Measurements from ENCODE around the gene GP5.

DNA sequence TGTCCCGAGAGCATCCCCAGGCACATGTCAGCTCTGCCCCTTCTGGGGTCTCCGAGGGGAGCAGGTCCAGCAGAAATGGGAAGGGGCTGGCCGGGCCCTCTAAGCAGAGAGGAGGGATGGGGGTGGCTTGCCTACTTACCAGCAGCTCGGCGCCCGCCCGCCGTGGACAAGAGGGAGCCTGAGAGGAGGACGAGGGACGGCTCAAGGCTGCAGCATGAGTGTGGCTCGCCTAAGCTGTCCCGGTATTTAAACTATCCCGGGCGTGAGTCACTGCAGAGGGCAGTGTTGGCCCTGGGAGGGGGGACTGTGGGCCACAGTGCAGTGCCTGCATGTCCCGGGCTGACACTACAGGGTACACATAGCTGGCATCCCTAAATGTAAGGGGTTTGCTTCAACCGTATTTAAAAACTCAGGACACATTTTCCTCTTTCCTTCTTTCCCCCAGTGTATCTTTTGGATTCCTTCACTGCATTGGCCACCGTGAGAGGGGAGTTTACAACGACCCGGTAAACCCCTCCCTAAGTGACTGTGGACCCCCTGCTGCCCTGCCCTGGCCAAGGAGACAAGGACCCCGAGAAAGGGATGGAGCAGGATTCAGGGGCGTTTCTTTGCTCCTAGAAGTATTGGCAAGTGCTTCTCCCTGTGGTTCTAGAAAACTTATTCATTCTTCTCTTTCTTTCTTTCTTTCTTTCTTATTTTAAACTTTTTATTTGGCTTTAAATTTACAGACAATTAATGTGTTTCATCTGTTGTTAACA lies 29.4 kb downstream of the GP5 start, which contains the start of gene LRRC15:
- TF ChIP-seq, protein P1, sequence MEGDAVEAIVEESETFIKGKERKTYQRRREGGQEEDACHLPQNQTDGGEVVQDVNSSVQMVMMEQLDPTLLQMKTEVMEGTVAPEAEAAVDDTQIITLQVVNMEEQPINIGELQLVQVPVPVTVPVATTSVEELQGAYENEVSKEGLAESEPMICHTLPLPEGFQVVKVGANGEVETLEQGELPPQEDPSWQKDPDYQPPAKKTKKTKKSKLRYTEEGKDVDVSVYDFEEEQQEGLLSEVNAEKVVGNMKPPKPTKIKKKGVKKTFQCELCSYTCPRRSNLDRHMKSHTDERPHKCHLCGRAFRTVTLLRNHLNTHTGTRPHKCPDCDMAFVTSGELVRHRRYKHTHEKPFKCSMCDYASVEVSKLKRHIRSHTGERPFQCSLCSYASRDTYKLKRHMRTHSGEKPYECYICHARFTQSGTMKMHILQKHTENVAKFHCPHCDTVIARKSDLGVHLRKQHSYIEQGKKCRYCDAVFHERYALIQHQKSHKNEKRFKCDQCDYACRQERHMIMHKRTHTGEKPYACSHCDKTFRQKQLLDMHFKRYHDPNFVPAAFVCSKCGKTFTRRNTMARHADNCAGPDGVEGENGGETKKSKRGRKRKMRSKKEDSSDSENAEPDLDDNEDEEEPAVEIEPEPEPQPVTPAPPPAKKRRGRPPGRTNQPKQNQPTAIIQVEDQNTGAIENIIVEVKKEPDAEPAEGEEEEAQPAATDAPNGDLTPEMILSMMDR (IDR thresholded peaks at IDR 0.05; ENCODE audit: low read length): no peak
- 0 out of 2 replicates have a peak, but pooled peaks have one; percentile 13 for TF ChIP-seq EZH2 (IDR thresholded peaks at IDR 0.05; ENCODE audit: borderline replicate concordance, low read length)
